HepG2 (cell line): ENCODE data around the gene GPR15LG. TPM values are rescaled to one million over a fixed set of nuclear protein-coding genes. Genes with fewer than 3 reads are reported as not detected.

ENCODE experiments used
- ATAC-seq: fragments of 200-7000 bp; cut with Tn5 transposase; 3 replicates; pipeline ENCODE4 v1.9.1; 2020; ENCODE audit warnings: mild to moderate bottlenecking, moderate library complexity
- BruUV-seq: library from RNA; stranded (reverse); fragments of 400-500 nt; replicated peaks from 2 replicates; lab custom pipeline; 2021; lab: Mats Ljungman, UMichigan
- CTCF ChIA-PET: fragments of 300-600 bp; formaldehyde crosslinking; extraction: SDS; loops from one replicate; lab custom pipeline; 2021; ENCODE audit warnings: low total read pairs, inconsistent platforms, low intra/inter-chr PET ratio; lab: Yijun Ruan, JAX
- POLR2A ChIA-PET: fragments of 350-600 bp; sonication (Branson Sonifier 250); formaldehyde crosslinking; loops from one replicate; lab custom pipeline; 2020; ENCODE audit warnings: antibody characterized with exemption, inconsistent platforms; lab: Yijun Ruan, JAX
- DNase-seq: peaks from one replicate; pipeline ENCODE4 v3.0.0-alpha.2; 2015; ENCODE audit warnings: low spot score
- FAIRE-seq: peaks from 3 replicates; lab custom pipeline; 2011; peaks lifted over from hg19 to GRCh38; lab: Jason Lieb, UNC
- H2AFZ ChIP-seq: one replicate; pipeline ENCODE4 v1.6.1; 2011; ENCODE audit warnings: low read length, inconsistent platforms
- H3K27ac ChIP-seq: fragments of 300-600 bp; 3 replicates; pipeline ENCODE4 v1.8.0; 2011; ENCODE audit warnings: mixed run types, mild to moderate bottlenecking, mixed read lengths, low read length, inconsistent platforms; ENCODE audit not compliant: insufficient read depth; ENCODE audit errors: extremely low read length
- H3K27me3 ChIP-seq, 2 experiments: fragments of 200-600 bp in 1 of 2; 2 replicates in 1 of 2; 3 replicates in 1 of 2; pipeline versions ENCODE4 v1.6.0 to v1.8.0; 2011; ENCODE audit warnings: low read length in 2 of 2, mild to moderate bottlenecking in 2 of 2, moderate library complexity in 2 of 2, inconsistent platforms in 1 of 2; ENCODE audit not compliant: insufficient read depth in 2 of 2, control insufficient read depth in 1 of 2
- H3K36me3 ChIP-seq, 2 experiments: fragments of 200-600 bp in 1 of 2; replicated peaks in 1 of 2; 2 replicates in 1 of 2; 3 replicates in 1 of 2; pipeline versions ENCODE4 v1.5.1 to v1.8.0; 2011; ENCODE audit warnings: low read length in 2 of 2, inconsistent platforms in 1 of 2; ENCODE audit not compliant: insufficient read depth in 2 of 2, control insufficient read depth in 1 of 2
- H3K4me1 ChIP-seq: 2 replicates; pipeline ENCODE4 v1.5.1; 2012; ENCODE audit warnings: low read length, inconsistent platforms; ENCODE audit not compliant: insufficient read depth
- H3K4me2 ChIP-seq: 2 replicates; pipeline ENCODE4 v1.6.0; 2011; ENCODE audit warnings: low read depth, low read length, inconsistent platforms
- H3K4me3 ChIP-seq, 3 experiments: fragments of 200-600 bp in 1 of 3; sonication (generic), shearing (Covaris generic) in 1 of 3; replicated peaks in 1 of 3; 2 replicates each; pipeline ENCODE4 v1.5.1; 2011 to 2016; ENCODE audit warnings: low read length in 3 of 3, inconsistent platforms in 2 of 3, low read depth in 2 of 3, mild to moderate bottlenecking in 2 of 3, control low read depth in 1 of 3, mixed read lengths in 1 of 3; ENCODE audit not compliant: insufficient read depth in 1 of 3
- H3K79me2 ChIP-seq: one replicate; pipeline ENCODE4 v1.6.1; 2011; ENCODE audit warnings: low read length, inconsistent platforms; ENCODE audit not compliant: insufficient read depth
- H3K9ac ChIP-seq: 2 replicates; pipeline ENCODE4 v1.6.0; 2011; ENCODE audit warnings: mild to moderate bottlenecking, low read depth, low read length, inconsistent platforms; ENCODE audit not compliant: insufficient read depth
- H3K9me3 ChIP-seq: 2 replicates; pipeline ENCODE4 v1.5.1; 2012; ENCODE audit warnings: mild to moderate bottlenecking, low read length
- H4K20me1 ChIP-seq: 2 replicates; pipeline ENCODE4 v1.6.0; 2011; ENCODE audit warnings: inconsistent platforms, mild to moderate bottlenecking, low read length, moderate library complexity; ENCODE audit not compliant: insufficient read depth
- CAMTA2 ChIP-seq: sonication (generic); formaldehyde crosslinking; IDR thresholded peaks from 2 replicates; pipeline ENCODE4 v1.4.0; 2020; ENCODE audit warnings: mild to moderate bottlenecking, missing genetic modification reagents, borderline replicate concordance
- JARID2 ChIP-seq: sonication (generic); formaldehyde crosslinking; IDR thresholded peaks from 2 replicates; pipeline ENCODE4 v1.8.1; 2023; ENCODE audit warnings: missing genetic modification reagents, inconsistent platforms; ENCODE audit not compliant: insufficient replicate concordance
- KAT8 ChIP-seq: IDR thresholded peaks from 2 replicates; pipeline ENCODE4 v1.6.1; 2016; ENCODE audit warnings: missing genetic modification reagents, missing compliant biosample characterization
- RARA ChIP-seq: IDR thresholded peaks from 2 replicates; pipeline ENCODE4 v1.6.1; 2016; ENCODE audit warnings: missing genetic modification reagents, missing compliant biosample characterization
- THYN1 ChIP-seq: sonication (generic); formaldehyde crosslinking; IDR thresholded peaks from 2 replicates; pipeline ENCODE4 v1.8.1; 2023; ENCODE audit warnings: low read depth, mild to moderate bottlenecking, moderate library complexity, missing genetic modification reagents, borderline replicate concordance
- YEATS4 ChIP-seq: sonication (generic); formaldehyde crosslinking; IDR thresholded peaks from 2 replicates; pipeline ENCODE4 v1.4.0; 2020; ENCODE audit warnings: missing genetic modification reagents, borderline replicate concordance
- ZFP36L1 ChIP-seq: sonication (generic); formaldehyde crosslinking; IDR thresholded peaks from 2 replicates; pipeline ENCODE4 v1.8.0; 2022; ENCODE audit warnings: mild to moderate bottlenecking, missing genetic modification reagents, moderate library complexity
- ZFP62 ChIP-seq: sonication (generic); formaldehyde crosslinking; IDR thresholded peaks from 2 replicates; pipeline ENCODE4 v1.4.0; 2020; ENCODE audit warnings: missing genetic modification reagents
- ZNF430 ChIP-seq: sonication (generic); formaldehyde crosslinking; IDR thresholded peaks from 2 replicates; pipeline ENCODE4 v1.9.0; 2021; ENCODE audit warnings: mild to moderate bottlenecking, missing genetic modification reagents
- ZNF547 ChIP-seq: sonication (generic); formaldehyde crosslinking; IDR thresholded peaks from 2 replicates; pipeline ENCODE4 v1.5.1; 2020; ENCODE audit warnings: mild to moderate bottlenecking, missing genetic modification reagents
- WGBS: methylation state at CpG from one replicate; pipeline ENCODE4 v1.1.6; 2017; ENCODE audit warnings: low lambda C conversion rate; 5-methylcytosine and 5-hydroxymethylcytosine counted together
- in situ Hi-C: cut with HindIII; loops from 2 replicates; pipeline ENCODE4 v1.10.0; 2017; ENCODE audit warnings: low pct_unique_long_range_greater_than_20kb; ENCODE audit not compliant: extremely low pct_ligation_motif_present
- intact Hi-C: fragments of 100-400 bp; cut with micrococcal nuclease; formaldehyde crosslinking; loops from one replicate; pipeline ENCODE4 v1.10.0; 2022; ENCODE audit not compliant: unreplicated experiment
- polyA plus RNA-seq, 8 experiments: library from polyadenylated mRNA; depleted of rRNA in 3 of 8; stranded (reverse) in 7 of 8; unstranded in 1 of 8; fragments of >200 nt; fragmentation: Illumina TruSeq in 4 of 8; extraction: Trizol in 4 of 8; gene quantifications; 2 replicates each; pipeline versions ENCODE4 v1.2.1 to v1.2.3, GENCODE V29; 2011 to 2016; ENCODE audit warnings: low read depth in 4 of 8, missing spikeins in 1 of 8, mixed read lengths in 1 of 8; ENCODE audit not compliant: insufficient read depth in 1 of 8
- total RNA-seq, 5 experiments: library from RNA; depleted of rRNA; stranded (reverse); fragments of >200 nt; fragmentation: Illumina TruSeq; extraction: Trizol; gene quantifications; 2 replicates each; pipeline ENCODE4 v1.2.3, GENCODE V29; 2016; ENCODE audit warnings: low read depth in 1 of 5
- TF ChIP-seq, protein P1 (sequence below): sonication (generic); formaldehyde crosslinking; IDR thresholded peaks from 2 replicates; pipeline ENCODE4 v1.8.0; 2022; ENCODE audit warnings: mild to moderate bottlenecking, missing genetic modification reagents
- TF ChIP-seq, protein P2 (sequence below): sonication (generic); formaldehyde crosslinking; IDR thresholded peaks from 2 replicates; pipeline ENCODE4 v1.4.0; 2020; ENCODE audit warnings: missing genetic modification reagents
- TF ChIP-seq, protein P3 (sequence below): sonication (generic); formaldehyde crosslinking; IDR thresholded peaks from 2 replicates; pipeline ENCODE4 v1.5.1; 2020; ENCODE audit warnings: missing genetic modification reagents, mild to moderate bottlenecking, borderline replicate concordance
- TF ChIP-seq, protein P4 (sequence below): IDR thresholded peaks from 2 replicates; pipeline ENCODE4 v1.6.1; 2016; ENCODE audit warnings: missing biosample characterization, missing genetic modification reagents, low read depth
- TF ChIP-seq, protein P5 (sequence below): sonication (generic); formaldehyde crosslinking; IDR thresholded peaks from 2 replicates; pipeline ENCODE4 v1.4.0; 2020; ENCODE audit warnings: low read depth, mild to moderate bottlenecking, missing genetic modification reagents

GPR15LG gene
- total and polyA plus RNA-seq, 2 of the 13 experiments (the other 11 are each of a cell fraction or from before 2014, with no cell fraction given) = not detected

DNA sequence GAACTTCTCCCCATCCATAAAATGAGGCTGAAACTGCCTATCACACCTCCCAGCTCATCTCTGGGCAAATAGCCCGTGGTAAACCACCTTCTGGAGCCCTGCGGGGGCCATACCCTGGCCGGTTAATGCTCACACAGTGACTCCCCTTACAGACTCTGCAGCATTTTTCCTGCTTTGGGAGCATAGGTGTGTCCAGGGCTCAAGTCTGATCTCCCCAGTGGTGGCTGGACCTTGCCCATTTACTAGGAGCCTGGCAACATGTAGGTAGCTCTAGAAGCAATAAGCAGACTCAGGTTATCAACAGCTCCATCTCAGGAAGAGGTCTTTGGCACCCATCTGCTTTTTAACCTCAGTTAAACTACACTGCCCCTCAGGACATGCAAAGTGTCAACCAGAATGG, 15.2 kb downstream of the GPR15LG start (continued):
- TF ChIP-seq, protein P1, sequence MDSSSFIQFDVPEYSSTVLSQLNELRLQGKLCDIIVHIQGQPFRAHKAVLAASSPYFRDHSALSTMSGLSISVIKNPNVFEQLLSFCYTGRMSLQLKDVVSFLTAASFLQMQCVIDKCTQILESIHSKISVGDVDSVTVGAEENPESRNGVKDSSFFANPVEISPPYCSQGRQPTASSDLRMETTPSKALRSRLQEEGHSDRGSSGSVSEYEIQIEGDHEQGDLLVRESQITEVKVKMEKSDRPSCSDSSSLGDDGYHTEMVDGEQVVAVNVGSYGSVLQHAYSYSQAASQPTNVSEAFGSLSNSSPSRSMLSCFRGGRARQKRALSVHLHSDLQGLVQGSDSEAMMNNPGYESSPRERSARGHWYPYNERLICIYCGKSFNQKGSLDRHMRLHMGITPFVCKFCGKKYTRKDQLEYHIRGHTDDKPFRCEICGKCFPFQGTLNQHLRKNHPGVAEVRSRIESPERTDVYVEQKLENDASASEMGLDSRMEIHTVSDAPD (CRISPR knock-in tag) = no peak
- TF ChIP-seq, protein P2, sequence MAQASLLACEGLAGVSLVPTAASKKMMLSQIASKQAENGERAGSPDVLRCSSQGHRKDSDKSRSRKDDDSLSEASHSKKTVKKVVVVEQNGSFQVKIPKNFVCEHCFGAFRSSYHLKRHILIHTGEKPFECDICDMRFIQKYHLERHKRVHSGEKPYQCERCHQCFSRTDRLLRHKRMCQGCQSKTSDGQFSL (CRISPR knock-in tag) = no peak
- TF ChIP-seq, protein P3, sequence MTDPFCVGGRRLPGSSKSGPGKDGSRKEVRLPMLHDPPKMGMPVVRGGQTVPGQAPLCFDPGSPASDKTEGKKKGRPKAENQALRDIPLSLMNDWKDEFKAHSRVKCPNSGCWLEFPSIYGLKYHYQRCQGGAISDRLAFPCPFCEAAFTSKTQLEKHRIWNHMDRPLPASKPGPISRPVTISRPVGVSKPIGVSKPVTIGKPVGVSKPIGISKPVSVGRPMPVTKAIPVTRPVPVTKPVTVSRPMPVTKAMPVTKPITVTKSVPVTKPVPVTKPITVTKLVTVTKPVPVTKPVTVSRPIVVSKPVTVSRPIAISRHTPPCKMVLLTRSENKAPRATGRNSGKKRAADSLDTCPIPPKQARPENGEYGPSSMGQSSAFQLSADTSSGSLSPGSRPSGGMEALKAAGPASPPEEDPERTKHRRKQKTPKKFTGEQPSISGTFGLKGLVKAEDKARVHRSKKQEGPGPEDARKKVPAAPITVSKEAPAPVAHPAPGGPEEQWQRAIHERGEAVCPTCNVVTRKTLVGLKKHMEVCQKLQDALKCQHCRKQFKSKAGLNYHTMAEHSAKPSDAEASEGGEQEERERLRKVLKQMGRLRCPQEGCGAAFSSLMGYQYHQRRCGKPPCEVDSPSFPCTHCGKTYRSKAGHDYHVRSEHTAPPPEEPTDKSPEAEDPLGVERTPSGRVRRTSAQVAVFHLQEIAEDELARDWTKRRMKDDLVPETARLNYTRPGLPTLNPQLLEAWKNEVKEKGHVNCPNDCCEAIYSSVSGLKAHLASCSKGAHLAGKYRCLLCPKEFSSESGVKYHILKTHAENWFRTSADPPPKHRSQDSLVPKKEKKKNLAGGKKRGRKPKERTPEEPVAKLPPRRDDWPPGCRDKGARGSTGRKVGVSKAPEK = no peak
- no peak for TF ChIP-seq RARA (CRISPR knock-in tag)

DNA sequence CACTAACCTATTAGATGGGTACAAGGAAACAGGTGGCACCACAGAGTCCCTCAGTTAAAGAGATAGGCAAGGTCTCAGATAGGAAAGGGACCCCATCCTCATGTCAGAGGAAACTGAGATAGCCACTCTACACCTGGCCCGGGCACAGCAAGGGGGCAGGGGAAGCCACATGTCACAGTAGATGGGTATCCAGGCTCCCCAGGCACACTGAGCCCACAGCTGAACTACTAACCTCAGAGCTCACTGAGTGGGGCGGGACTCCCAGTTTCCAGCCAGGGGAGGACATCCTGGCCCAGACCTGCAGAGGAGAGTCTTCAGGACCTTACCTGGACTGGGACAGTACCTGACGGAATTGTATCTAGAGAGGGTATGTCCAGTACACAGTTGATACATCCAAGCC, 17.0 kb downstream of the GPR15LG start:
- H3K9ac ChIP-seq = no peak overlapping the region
- H3K79me2 ChIP-seq = no peaks in the 10 kb centered on the region
- 0% methylated on average over 3 of the region's 3 CpGs for WGBS
- FAIRE-seq (no peak), ATAC-seq (no peak), DNase-seq (no peak)
- no peaks in the 10 kb centered on the region for H3K36me3 ChIP-seq
- CTCF ChIA-PET = no interaction called here
- in situ Hi-C loops (no loop called here), intact Hi-C loops (no loop called here)
- H3K27me3 ChIP-seq = peaks cover 6 to 39% of the 10 kb centered on the region in 2 experiments
- no peaks in the 10 kb centered on the region for H4K20me1 ChIP-seq
- no peak overlapping the region for H3K4me3 ChIP-seq
- H3K4me2 ChIP-seq = no peak overlapping the region
- no peaks in the 10 kb centered on the region for H3K9me3 ChIP-seq
- H3K4me1 ChIP-seq = no peaks in the 10 kb centered on the region
- H2AFZ ChIP-seq = no peak overlapping the region
- POLR2A ChIA-PET = no interaction called here
- BruUV-seq = no TSS peak
- no peak overlapping the region for H3K27ac ChIP-seq
- no peak for TF ChIP-seq ZNF430 (CRISPR knock-in tag)
- no peak for TF ChIP-seq ZFP62 (CRISPR knock-in tag)
- TF ChIP-seq, protein P4, sequence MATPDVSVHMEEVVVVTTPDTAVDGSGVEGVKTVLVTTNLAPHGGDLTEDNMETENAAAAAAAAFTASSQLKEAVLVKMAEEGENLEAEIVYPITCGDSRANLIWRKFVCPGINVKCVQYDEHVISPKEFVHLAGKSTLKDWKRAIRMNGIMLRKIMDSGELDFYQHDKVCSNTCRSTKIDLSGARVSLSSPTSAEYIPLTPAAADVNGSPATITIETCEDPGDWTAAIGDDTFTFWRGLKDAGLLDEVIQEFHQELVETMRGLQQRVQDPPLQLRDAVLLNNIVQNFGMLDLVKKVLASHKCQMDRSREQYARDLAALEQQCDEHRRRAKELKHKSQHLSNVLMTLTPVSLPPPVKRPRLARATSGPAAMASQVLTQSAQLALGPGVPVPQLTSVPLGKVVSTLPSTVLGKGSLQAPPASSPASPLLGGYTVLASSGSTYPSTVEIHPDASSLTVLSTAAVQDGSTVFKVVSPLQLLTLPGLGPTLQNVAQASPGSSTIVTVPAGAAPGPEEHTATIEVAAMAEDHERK = no peak
- TF ChIP-seq ZNF547 (CRISPR knock-in tag) = no peak
- TF ChIP-seq YEATS4 (CRISPR knock-in tag) = no peak
- TF ChIP-seq ZFP36L1 = no peak
- TF ChIP-seq THYN1 (CRISPR knock-in tag) = no peak
- no peak for TF ChIP-seq CAMTA2 (CRISPR knock-in tag)
- TF ChIP-seq, protein P5, sequence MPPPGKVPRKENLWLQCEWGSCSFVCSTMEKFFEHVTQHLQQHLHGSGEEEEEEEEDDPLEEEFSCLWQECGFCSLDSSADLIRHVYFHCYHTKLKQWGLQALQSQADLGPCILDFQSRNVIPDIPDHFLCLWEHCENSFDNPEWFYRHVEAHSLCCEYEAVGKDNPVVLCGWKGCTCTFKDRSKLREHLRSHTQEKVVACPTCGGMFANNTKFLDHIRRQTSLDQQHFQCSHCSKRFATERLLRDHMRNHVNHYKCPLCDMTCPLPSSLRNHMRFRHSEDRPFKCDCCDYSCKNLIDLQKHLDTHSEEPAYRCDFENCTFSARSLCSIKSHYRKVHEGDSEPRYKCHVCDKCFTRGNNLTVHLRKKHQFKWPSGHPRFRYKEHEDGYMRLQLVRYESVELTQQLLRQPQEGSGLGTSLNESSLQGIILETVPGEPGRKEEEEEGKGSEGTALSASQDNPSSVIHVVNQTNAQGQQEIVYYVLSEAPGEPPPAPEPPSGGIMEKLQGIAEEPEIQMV (CRISPR knock-in tag) = no peak
- no peak for TF ChIP-seq JARID2
- no peak for TF ChIP-seq KAT8 (CRISPR knock-in tag)
